SU-DHL-6 (cell line): Measurements from ENCODE around the gene SLX4IP.

Experiments used
- H2AFZ ChIP-seq: fragments of 200-600 bp; sonication (generic); 2 replicates; pipeline ENCODE4 v1.6.1; 2014; ENCODE audit warnings: low read depth, mild to moderate bottlenecking, moderate library complexity, mixed read lengths, antibody characterized with exemption, low read length; ENCODE audit not compliant: severe bottlenecking
- H3F3A ChIP-seq: fragments of 200-600 bp; shearing (Covaris generic); 2 replicates; pipeline ENCODE4 v1.6.0; 2016; ENCODE audit warnings: antibody characterized with exemption, mild to moderate bottlenecking; ENCODE audit not compliant: insufficient read depth
- H3K27ac ChIP-seq: fragments of 200-600 bp; sonication (generic); 2 replicates; pipeline ENCODE4 v1.5.1; 2016; ENCODE audit warnings: low read depth, mild to moderate bottlenecking, low read length, moderate library complexity, mixed read lengths
- H3K27me3 ChIP-seq: fragments of 200-600 bp; sonication (generic), shearing (Covaris generic); 2 replicates; pipeline ENCODE4 v1.6.0; 2014; ENCODE audit warnings: mild to moderate bottlenecking, low read length
- H3K36me3 ChIP-seq: fragments of 200-600 bp; sonication (generic); 2 replicates; pipeline ENCODE4 v1.6.1; 2014; ENCODE audit warnings: mild to moderate bottlenecking, low read length, mixed read lengths
- H3K4me2 ChIP-seq: fragments of 300-600, 200-600 bp; shearing (Covaris generic), sonication (generic); 2 replicates; pipeline ENCODE4 v1.6.0; 2014; ENCODE audit warnings: low read length, low read depth, mild to moderate bottlenecking; ENCODE audit not compliant: poor library complexity, severe bottlenecking
- H3K4me3 ChIP-seq: fragments of 200-600 bp; sonication (generic); 2 replicates; pipeline ENCODE4 v1.5.1; 2014; ENCODE audit warnings: antibody characterized with exemption, low read length, mild to moderate bottlenecking, mixed read lengths; ENCODE audit not compliant: insufficient read depth, poor library complexity, severe bottlenecking
- H3K79me2 ChIP-seq: fragments of 200-600 bp; sonication (generic); 2 replicates; pipeline ENCODE4 v1.6.1; 2014; ENCODE audit warnings: mild to moderate bottlenecking, low read length, moderate library complexity; ENCODE audit not compliant: insufficient read depth
- H3K9ac ChIP-seq: fragments of 200-600 bp; sonication (generic); 2 replicates; pipeline ENCODE4 v1.7.0; 2014; ENCODE audit warnings: mild to moderate bottlenecking, low read length
- H3K9me2 ChIP-seq: fragments of 200-600 bp; sonication (generic); replicated peaks from 2 replicates; pipeline ENCODE4 v1.6.1; 2014; ENCODE audit warnings: low read length; ENCODE audit not compliant: insufficient read depth
- H3K9me3 ChIP-seq: fragments of 200-600 bp; sonication (generic); 2 replicates; pipeline ENCODE4 v1.6.1; 2014; ENCODE audit warnings: low read length, mixed read lengths; ENCODE audit not compliant: insufficient read depth
- H4K20me1 ChIP-seq: fragments of 200-600 bp; sonication (generic); 2 replicates; pipeline ENCODE4 v1.6.1; 2014; ENCODE audit warnings: low read depth, mild to moderate bottlenecking, antibody characterized with exemption, low read length, moderate library complexity, mixed read lengths
- CTCF ChIP-seq: fragments of 200-600 bp; sonication (generic); IDR thresholded peaks from one replicate; pipeline ENCODE4 v1.5.1; 2017; ENCODE audit warnings: antibody characterized with exemption, mild to moderate bottlenecking, low read length, moderate library complexity; ENCODE audit not compliant: insufficient read depth, poor library complexity, severe bottlenecking
- EZH2phosphoT487 ChIP-seq: fragments of 200-600 bp; sonication (generic), shearing (Covaris generic); conservative IDR thresholded peaks from 2 replicates; pipeline ENCODE4 v1.6.1; 2018; ENCODE audit warnings: mild to moderate bottlenecking, antibody characterized with exemption, low read length, moderate library complexity, mixed read lengths

The SLX4IP gene

GRCh38 chr20:10571313-10571815 is 136.3 kb downstream of the SLX4IP start:
- Histone ChIP-seq H2AFZ (no peak overlapping the region), H3K9ac (no peak overlapping the region), H3K9me3 (no peaks in the 10 kb centered on the region), H3K36me3 (no peaks in the 10 kb centered on the region), H3K4me2 (no peak overlapping the region), H3K27me3 (no peaks in the 10 kb centered on the region), H3K79me2 (no peaks in the 10 kb centered on the region), H3K27ac (no peak overlapping the region), H3F3A (no peaks in the 10 kb centered on the region), H4K20me1 (no peaks in the 10 kb centered on the region), H3K4me3 (no peak overlapping the region), H3K9me2 (no peaks in the 10 kb centered on the region)
- TF ChIP-seq EZH2phosphoT487 (no peak), CTCF (no peak)

- Histone ChIP-seq H4K20me1 (no peaks in the 10 kb centered on the region), H3K9me2 (no peaks in the 10 kb centered on the region), H3K27ac (no peak overlapping the region), H3K9me3 (no peaks in the 10 kb centered on the region), H3K36me3 (no peaks in the 10 kb centered on the region), H3K4me2 (no peak overlapping the region), H3K9ac (no peak overlapping the region), H3K4me3 (no peak overlapping the region), H3K27me3 (no peaks in the 10 kb centered on the region), H2AFZ (no peak overlapping the region), H3K79me2 (no peaks in the 10 kb centered on the region), H3F3A (no peaks in the 10 kb centered on the region)
- TF ChIP-seq CTCF: no peak
- TF ChIP-seq EZH2phosphoT487: no peak
These were observed 137.7 kb downstream of the SLX4IP start for GRCh38 chr20:10572853-10573252.

GRCh38 chr20:10573273-10573950 is 138.3 kb downstream of the SLX4IP start:
- no peaks in the 10 kb centered on the region for H3K27me3 ChIP-seq
- no peak overlapping the region for H2AFZ ChIP-seq
- no peaks in the 10 kb centered on the region for H3K9me3 ChIP-seq
- H3K4me3 ChIP-seq: no peak overlapping the region
- no peaks in the 10 kb centered on the region for H3K79me2 ChIP-seq
- H3K4me2 ChIP-seq: no peak overlapping the region
- no peaks in the 10 kb centered on the region for H3K9me2 ChIP-seq
- no peaks in the 10 kb centered on the region for H4K20me1 ChIP-seq
- H3K9ac ChIP-seq: no peak overlapping the region
- H3K36me3 ChIP-seq: no peaks in the 10 kb centered on the region
- no peak for TF ChIP-seq EZH2phosphoT487
- TF ChIP-seq CTCF: no peak
- no peaks in the 10 kb centered on the region for H3F3A ChIP-seq
- H3K27ac ChIP-seq: no peak overlapping the region
